GM10847 (cell line): ENCODE results near the gene TOGARAM2.

Experiments
- POLR2A ChIP-seq: IDR thresholded peaks from 2 replicates; pipeline ENCODE4 v1.6.1; 2011; ENCODE audit not compliant: insufficient read length; ENCODE audit errors: extremely low read depth

Gene TOGARAM2

DNA sequence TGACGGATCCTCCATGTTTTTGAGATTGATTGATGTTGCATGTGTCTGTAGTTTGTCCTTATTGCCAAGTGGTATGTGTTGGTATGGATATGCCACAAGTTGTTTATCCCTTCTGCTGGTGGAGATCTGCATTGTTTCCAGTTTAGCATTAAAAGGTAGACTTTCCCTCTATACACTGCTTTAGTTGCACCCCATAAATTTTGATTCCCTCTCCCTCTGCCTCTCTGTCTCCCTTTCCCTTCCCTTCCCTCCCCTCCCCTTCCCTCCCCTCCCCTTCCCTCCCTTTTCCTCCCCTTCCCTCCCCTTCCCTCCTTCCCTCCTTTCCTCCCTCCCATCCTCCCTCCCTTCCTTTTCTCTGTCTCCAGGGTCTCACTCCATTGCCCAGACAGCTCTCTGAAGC, 18.6 kb upstream of the TOGARAM2 start:
- no peak for TF ChIP-seq POLR2A

DNA sequence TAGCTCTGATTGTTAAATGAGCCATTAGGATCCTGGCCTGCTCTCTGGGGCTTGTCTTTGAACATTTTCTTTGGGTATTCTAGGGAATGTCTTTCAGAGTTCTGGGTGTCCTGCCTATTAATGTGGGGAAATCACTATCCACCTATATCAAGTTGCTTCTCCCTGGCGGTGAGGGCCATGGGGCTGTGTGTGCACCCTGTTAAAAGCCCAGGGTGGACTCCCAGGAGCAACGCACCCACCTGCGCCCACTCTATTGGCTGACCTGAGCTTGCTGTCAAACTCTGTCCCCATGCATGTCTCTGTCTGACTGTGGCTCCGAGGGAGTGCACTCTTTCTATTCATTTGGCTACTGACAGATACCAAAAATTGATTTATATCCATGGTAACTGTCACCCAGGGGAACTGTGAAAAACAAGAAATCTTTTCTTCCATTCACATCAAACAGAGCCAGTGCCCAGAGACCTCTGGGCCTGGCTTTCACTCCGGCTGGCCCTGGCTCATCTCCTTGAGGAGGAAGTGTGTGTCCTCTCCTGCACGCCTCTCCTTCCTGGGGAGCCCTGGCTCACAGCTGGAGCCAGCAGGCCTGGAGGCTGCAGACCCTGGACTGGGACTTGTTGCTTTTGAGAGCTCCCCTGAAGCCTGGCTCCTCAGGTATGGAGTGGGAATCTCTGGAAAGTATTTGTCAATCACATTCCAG, 10.5 kb upstream of the TOGARAM2 start:
- TF ChIP-seq POLR2A, result no peak

DNA sequence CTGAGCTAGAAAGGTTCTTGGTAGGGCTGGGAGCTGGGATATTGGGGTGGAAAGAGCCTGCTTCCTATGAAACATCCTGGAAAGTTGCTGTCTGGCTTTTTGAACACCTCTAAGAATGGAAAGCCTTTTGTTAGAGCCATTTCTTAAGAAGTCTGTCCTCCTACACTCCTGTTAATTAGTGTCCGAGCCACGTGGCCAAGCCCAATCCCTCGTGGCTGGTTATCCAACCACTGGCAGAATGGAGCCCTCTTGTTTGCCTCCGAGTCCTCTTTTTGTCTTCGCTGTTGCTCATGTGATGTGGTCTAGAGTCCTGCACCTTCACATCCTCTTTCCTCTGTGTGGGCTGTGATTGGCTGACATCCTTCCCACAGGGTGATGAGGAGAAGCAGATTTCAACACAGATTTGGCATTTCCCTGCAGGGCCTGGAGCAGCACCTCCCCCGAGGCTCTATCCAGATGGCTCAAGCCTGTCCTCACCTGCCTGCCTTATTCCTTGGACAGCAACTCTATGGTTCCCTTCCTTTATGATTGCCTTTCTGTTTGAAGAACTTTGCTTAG, 8.2 kb upstream of the TOGARAM2 start:
- no peak for TF ChIP-seq POLR2A

DNA sequence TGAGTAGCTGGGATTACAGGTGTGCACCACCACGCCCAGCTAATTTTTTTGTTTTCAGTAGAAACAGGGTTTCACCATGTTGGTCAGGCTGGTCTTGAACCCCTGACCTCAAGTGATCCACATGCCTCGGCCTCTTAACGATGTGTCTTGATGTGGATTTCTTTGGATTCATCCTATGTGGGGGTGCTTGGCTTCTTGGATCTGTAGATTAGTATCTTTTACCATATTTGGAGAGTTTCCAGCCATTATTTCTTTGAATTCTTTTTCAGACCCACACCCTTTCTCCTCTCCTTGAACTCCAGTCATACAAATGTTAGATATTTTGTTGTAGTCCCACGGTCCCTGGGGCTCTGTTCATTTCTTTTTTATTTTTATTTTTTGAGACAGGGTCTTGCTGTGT, 6.8 kb upstream of the TOGARAM2 start:
- TF ChIP-seq POLR2A, result no peak

DNA sequence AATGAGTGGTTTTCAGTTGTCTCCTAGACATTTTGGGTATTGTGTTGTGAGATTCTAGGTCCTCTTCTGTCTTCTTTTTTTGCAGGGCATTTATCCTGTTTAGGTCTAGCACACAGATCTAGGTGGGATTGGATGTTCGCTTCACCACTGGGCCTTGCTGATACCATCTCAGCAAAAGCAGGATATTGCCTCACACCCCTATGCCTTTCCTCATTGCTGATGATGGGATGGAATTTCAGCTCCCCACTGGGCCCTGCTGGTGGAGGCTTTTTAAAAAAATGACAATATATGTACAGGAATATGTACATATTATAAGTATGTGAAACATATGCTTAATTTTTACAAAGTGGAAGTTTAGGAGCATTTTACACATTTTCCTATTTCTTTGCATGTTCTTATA, 5.4 kb upstream of the TOGARAM2 start:
- TF ChIP-seq POLR2A, result no peak

DNA sequence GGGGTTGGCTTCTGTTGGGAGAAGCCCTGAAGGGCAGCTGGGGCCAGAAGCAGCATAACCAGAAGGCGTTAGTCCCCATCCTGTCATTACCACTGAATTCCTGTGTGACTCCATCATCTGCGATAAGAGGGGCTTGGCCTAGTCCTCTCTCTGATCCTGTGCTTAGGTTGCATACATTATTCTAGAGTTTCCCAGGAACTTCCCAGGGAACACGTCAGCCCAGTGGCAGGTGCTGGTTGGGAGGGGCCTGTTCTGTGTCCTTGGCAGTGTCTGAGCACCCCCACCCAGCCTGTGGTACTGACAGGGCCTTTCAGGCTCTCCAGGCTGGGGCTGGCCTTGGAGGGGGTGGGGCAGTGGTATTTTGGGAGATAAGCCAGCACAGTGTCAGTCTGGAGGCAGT, 4.5 kb upstream of the TOGARAM2 start:
- no peak for TF ChIP-seq POLR2A

DNA sequence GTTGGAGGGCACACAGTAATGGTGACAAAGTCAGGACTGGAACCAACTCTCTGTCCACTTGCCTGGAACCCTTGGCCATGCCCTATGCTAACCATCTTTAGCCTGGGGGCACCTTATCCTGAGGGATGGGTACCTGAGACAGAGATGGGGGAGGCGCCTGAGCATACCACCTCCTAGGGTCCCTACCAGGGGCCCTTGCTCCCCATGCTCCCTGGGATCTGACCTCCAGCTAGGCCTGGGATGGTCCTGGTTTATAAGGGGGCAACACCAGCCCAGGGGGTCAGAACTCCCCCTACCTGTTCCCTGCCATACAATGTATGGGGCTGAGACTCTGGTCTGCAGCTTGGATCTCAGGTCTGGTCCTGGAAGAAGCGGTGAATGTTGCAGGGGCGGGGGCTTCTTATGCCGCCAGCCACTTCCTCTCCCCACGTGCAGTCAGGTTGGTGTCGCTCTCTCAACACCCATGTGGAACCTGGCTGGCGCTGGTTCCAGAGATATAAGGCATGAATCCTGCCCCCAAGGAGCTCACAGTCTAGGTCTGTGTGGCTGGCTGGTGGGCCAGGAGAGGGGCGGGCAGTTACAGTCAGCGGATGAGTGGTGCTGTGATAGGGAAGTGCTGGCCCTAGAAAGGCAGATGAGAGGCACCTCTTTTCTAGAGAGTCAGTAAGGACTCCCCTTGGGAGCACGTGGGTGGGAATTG, 3.8 kb upstream of the TOGARAM2 start:
- TF ChIP-seq POLR2A, result no peak

DNA sequence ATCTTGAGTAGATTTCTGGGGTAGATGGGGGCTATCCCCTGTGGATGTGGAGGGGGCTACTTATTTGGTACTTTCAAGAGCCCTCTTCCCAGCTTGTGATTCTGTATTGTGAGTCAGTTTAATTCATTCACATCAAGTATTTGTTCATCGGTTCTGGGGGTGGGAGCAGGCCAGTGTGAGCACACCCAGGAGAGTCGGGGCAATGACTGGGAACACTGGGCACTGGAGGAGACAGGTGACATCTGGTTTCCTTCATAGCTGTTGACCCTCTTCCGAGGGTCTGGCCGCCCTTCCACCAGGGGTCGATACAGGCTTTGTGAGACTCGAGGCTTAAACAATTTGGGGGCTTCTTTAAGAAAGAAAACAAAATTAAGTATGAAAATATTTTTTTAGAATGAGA, 2.5 kb upstream of the TOGARAM2 start:
- no peak for TF ChIP-seq POLR2A

DNA sequence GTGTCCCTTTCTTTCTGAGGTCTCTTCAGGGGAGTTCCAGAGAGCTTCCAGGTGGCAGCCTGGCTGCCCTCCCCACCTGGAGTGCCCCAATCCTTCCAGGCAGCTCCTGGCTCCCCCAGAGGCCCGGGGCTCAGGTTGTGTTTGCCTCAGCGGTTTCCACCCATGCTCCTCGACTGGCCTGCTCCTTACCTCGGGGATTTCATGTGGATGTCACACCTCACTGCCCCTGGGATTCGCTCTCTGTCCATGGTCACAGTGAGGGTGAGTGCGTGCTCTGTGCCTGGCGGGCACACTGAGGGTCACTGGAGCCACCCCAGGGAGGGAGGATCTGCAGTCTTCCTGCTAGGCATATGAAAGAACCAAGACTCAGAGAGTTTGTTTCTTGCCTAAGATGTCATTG, 2.1 kb upstream of the TOGARAM2 start:
- no peak for TF ChIP-seq POLR2A

DNA sequence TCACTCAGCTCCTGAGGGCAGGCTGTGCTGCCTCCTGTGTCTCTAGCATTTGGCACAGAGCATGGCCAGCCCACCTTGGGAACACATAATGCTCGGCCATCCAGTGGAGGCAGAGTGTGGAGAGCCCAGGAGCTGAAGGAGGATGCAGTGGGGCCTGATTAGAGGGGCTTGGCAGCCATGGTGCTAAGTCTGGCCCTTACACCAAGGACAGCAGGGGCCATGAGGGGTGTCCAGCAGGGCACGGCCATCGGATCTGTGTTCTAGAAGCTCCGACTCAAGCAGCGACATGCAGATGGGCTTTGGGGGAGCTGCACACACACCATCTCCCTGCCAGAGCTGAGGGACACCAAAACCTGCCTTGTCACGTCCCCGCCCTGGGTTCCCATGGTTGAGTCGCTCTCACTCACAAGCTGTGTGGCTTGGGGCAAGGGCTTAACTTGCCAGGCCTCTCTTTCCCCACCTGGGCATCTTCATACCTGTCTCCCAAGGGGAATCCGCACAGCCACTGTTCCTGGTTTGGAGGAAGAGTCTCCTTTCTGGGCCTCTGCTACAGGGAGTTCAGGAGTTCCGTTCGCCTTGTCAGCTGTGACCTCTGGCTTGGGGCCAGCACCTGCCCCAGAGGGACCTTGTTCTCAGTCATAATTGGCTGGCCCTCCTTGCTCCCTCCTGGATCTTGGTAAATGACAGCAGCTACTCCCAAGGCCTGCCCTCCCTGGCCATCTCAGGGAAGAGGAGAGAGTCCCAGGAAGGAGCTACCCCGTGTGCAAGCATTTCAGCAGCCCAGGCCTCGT, 1.3 kb upstream of the TOGARAM2 start:
- TF ChIP-seq POLR2A, result no peak

DNA sequence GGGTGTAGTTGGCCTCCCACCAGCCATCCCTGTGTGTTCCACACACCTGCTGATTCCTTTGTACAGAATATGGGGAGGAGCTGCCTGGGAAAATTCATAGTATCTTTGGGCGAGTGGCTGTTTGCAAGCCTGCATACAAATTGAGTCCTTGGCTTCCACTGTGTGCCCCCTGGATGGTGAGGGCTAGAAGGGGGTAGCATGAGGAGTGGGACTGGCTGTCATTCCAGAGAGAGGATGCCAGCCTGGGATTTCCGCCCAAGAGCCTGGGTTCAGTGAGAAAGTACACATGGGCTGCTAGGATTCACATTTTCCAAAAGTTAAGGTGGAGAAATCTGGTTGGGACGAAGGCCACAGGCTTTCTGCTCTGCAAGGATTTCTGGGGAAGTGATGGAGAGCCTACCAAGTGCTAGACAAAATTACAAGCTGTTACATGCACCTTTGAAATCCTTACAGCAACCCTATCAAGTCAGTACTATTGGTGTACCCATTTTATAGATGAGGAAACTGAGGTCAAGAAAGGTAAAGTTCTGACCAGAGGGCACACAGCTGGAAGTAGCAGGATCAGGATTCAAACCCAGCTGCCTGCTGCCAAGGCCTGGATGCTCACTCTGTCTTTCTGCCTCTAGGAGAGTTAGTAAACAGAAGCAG, 606 bp upstream of the TOGARAM2 start:
- TF ChIP-seq POLR2A, result no peak

DNA sequence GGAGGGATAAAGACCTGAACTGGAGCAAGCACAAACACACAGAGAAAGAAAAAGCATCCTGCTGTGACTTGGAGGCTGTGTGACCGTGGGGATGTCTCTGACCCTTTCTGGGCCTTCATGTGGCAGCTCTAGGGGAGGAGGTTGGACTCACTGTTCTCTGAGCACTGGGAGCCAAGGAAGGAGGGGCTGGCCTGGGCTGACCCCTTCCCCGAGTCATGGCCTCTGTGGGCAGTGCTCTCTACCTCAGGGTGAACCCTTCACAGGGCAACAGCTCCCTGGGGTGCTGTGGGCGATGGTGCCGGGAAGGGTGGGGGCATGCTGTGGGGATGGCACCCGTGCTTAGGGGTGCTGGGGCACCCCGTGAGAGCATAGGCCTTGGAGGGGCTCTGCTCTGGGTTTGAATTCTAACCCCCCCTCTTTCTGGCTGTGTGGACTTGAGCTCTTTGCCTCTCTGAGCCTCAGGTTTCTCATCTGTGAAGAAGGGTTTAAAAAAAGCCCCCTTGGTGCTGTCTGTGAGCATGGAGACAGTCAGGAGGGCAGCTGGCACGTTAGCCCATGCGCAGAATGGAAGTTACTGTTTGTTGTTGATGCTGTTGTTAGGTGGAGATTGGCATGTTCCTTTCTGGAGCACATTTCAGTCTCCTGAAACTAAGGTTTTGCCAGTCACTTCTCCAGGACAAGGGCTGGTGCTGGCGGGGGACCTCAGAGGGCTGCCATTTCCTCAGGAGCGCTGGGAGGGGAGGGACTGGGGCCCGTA, 700 bp downstream of the TOGARAM2 start:
- TF ChIP-seq POLR2A, result no peak

DNA sequence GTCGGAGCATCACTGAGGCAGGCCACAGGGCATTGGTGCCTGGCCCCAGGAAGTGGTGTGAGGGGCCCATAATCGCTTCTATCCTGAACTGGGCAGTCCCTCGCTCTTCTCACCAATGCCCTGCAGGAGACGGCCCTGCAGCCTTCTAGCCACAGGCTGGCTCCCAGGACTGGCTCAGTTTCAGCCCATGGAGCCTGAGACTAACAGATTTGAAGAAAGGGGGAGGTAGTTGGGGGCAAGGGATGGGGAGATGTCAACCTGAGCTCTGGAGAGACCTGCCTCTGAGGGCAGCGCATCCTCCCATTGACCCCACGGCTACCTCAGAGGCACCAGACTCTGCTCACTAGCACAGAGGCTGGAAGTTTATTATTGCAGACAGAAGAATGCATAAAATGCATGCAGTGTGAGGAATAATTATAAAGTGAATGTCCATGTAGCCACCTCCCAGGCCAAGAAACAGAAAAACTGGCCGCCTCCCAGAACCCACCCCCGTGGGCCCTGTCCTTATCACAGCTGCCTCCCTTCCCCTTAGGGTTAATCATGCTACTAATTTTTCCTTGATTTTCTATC, 1.4 kb downstream of the TOGARAM2 start:
- no peak for TF ChIP-seq POLR2A

DNA sequence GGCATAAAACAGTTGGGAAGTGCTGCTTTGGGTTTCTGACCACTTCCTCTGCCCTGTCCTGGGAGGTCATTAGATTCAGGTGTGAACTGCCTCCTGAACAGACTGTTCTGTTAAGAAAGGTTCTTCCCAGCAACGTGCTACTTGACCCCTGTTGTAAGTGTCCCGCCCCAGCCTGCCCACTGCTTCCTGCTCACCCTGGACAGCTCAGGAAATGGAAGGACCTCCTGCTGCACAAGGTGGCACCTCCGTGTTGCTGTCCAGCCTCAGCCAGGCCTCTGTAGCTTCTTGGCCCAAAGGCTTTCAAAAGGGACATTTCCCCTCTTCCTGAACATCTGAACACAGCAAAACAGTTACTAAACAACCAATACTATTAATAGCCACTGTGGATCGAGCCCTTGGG, 5.3 kb downstream of the TOGARAM2 start:
- no peak for TF ChIP-seq POLR2A
